ENCODE results near the gene TTC3. TPM values are rescaled to one million over a fixed set of nuclear protein-coding genes. Genes with fewer than 3 reads are reported as not detected.

The TTC3 gene
- total RNA-seq, 2 experiments from 2014 or later, result 73.5 to 90.0 TPM

- ChIA-PET POLR2A (no interaction called here), CTCF (ENCODE audit: unreplicated experiment) (no interaction called here)
- no peak overlapping the region for H3K27ac ChIP-seq (ENCODE audit: low read depth, low read length, poor library complexity, severe bottlenecking)
- peaks cover 56% of the 10 kb centered on the region for H3K36me3 ChIP-seq (ENCODE audit: insufficient read depth, low read length)
- no peaks in the 10 kb centered on the region for H3K9me2 ChIP-seq (ENCODE audit: insufficient read depth, low read length)
- H3K4me3 ChIP-seq (ENCODE audit: low read depth, low read length, poor library complexity, severe bottlenecking), result no peak overlapping the region
- H3K9me3 ChIP-seq (ENCODE audit: low read length), result no peaks in the 10 kb centered on the region
- DNase-seq (ENCODE audit: low spot score), result no peak
- intact Hi-C loops (cut with micrococcal nuclease; ENCODE audit: unreplicated experiment), result no loop called here
- H2AFZ ChIP-seq (ENCODE audit: low read length), result no peak overlapping the region
- BruUV-seq (replicated peaks), result no TSS peak
- H3K4me1 ChIP-seq (ENCODE audit: insufficient read depth, low read length, poor library complexity, severe bottlenecking), result no peaks in the 10 kb centered on the region
- no peak overlapping the region for H3K4me2 ChIP-seq (ENCODE audit: low read length)
- no peak for TF ChIP-seq EZH2phosphoT487 (IDR thresholded peaks at IDR 0.05; ENCODE audit: borderline replicate concordance, low read depth, low read length)
- H4K20me1 ChIP-seq (ENCODE audit: insufficient read depth, low read length), result no peaks in the 10 kb centered on the region
- no peaks in the 10 kb centered on the region for H3K79me2 ChIP-seq (ENCODE audit: insufficient read depth, low read depth, low read length)
Measured at GRCh38 chr21:37183749-37184148, 110.7 kb downstream of the TTC3 start.

- no peaks in the 10 kb centered on the region for H3K9me3 ChIP-seq (ENCODE audit: low read length)
- intact Hi-C loops (cut with micrococcal nuclease; ENCODE audit: unreplicated experiment), result no loop called here
- no peaks in the 10 kb centered on the region for H4K20me1 ChIP-seq (ENCODE audit: insufficient read depth, low read length)
- no peaks in the 10 kb centered on the region for H3K9me2 ChIP-seq (ENCODE audit: insufficient read depth, low read length)
- CTCF ChIA-PET (ENCODE audit: unreplicated experiment), result no interaction called here
- no peak overlapping the region for H2AFZ ChIP-seq (ENCODE audit: low read length)
- H3K79me2 ChIP-seq (ENCODE audit: insufficient read depth, low read depth, low read length), result no peaks in the 10 kb centered on the region
- H3K36me3 ChIP-seq (ENCODE audit: insufficient read depth, low read length), result peaks cover 57% of the 10 kb centered on the region
- H3K4me3 ChIP-seq (ENCODE audit: low read depth, low read length, poor library complexity, severe bottlenecking), result no peak overlapping the region
- H3K4me2 ChIP-seq (ENCODE audit: low read length), result no peak overlapping the region
- no peaks in the 10 kb centered on the region for H3K4me1 ChIP-seq (ENCODE audit: insufficient read depth, low read length, poor library complexity, severe bottlenecking)
- no TSS peak for BruUV-seq (replicated peaks)
- no peak for DNase-seq (ENCODE audit: low spot score)
- TF ChIP-seq CTCF (conservative IDR thresholded peaks at IDR 0.05; ENCODE audit: low read length) (no peak), EZH2phosphoT487 (IDR thresholded peaks at IDR 0.05; ENCODE audit: borderline replicate concordance, low read depth, low read length) (no peak)
- POLR2A ChIA-PET, result interaction anchor here (0.5 to 0.8 kb wide), 3 partner anchors 18 to 96 kb away, joined by 3 read pairs; no protein-coding TSS in a partner anchor
- H3K27ac ChIP-seq (ENCODE audit: low read depth, low read length, poor library complexity, severe bottlenecking), result no peak overlapping the region
Measured at GRCh38 chr21:37184784-37185593, 111.9 kb downstream of the TTC3 start.

GRCh38 chr21:37186983-37187382 lies 113.9 kb downstream of the TTC3 start:
- BruUV-seq (replicated peaks), result no TSS peak
- ChIA-PET CTCF (ENCODE audit: unreplicated experiment) (no interaction called here), POLR2A (interaction anchor here (0.6 to 1.4 kb wide), 2 partner anchors 12 to 14 kb away, joined by 3 to 4 read pairs; no protein-coding TSS in a partner anchor)
- Histone ChIP-seq H3K4me1 (ENCODE audit: insufficient read depth, low read length, poor library complexity, severe bottlenecking) (no peaks in the 10 kb centered on the region), H3K4me3 (ENCODE audit: low read depth, low read length, poor library complexity, severe bottlenecking) (no peak overlapping the region), H3K36me3 (ENCODE audit: insufficient read depth, low read length) (peaks cover 61% of the 10 kb centered on the region), H4K20me1 (ENCODE audit: insufficient read depth, low read length) (no peaks in the 10 kb centered on the region), H3K79me2 (ENCODE audit: insufficient read depth, low read depth, low read length) (no peaks in the 10 kb centered on the region), H3K4me2 (ENCODE audit: low read length) (no peak overlapping the region), H3K9me3 (ENCODE audit: low read length) (no peaks in the 10 kb centered on the region), H3K27ac (ENCODE audit: low read depth, low read length, poor library complexity, severe bottlenecking) (no peak overlapping the region), H2AFZ (ENCODE audit: low read length) (no peak overlapping the region), H3K9me2 (ENCODE audit: insufficient read depth, low read length) (no peaks in the 10 kb centered on the region)
- intact Hi-C loops (cut with micrococcal nuclease; ENCODE audit: unreplicated experiment), result no loop called here
- no peak for DNase-seq (ENCODE audit: low spot score)
- no peak for TF ChIP-seq CTCF (conservative IDR thresholded peaks at IDR 0.05; ENCODE audit: low read length)
- TF ChIP-seq EZH2phosphoT487 (IDR thresholded peaks at IDR 0.05; ENCODE audit: borderline replicate concordance, low read depth, low read length), result no peak
